GM21390 (cell line): ENCODE results near the gene IGLL5.
"Not testable (repeated sequence)": the region's sequence is repeated elsewhere in the genome, so short reads cannot be mapped to it uniquely, and the experiment has no call there.

ENCODE experiments used
- ATAC-seq: cut with Tn5 transposase; IDR thresholded peaks from one replicate; pipeline ENCODE4 v1.9.1; 2021; ENCODE audit not compliant: unreplicated experiment

IGLL5 gene

DNA sequence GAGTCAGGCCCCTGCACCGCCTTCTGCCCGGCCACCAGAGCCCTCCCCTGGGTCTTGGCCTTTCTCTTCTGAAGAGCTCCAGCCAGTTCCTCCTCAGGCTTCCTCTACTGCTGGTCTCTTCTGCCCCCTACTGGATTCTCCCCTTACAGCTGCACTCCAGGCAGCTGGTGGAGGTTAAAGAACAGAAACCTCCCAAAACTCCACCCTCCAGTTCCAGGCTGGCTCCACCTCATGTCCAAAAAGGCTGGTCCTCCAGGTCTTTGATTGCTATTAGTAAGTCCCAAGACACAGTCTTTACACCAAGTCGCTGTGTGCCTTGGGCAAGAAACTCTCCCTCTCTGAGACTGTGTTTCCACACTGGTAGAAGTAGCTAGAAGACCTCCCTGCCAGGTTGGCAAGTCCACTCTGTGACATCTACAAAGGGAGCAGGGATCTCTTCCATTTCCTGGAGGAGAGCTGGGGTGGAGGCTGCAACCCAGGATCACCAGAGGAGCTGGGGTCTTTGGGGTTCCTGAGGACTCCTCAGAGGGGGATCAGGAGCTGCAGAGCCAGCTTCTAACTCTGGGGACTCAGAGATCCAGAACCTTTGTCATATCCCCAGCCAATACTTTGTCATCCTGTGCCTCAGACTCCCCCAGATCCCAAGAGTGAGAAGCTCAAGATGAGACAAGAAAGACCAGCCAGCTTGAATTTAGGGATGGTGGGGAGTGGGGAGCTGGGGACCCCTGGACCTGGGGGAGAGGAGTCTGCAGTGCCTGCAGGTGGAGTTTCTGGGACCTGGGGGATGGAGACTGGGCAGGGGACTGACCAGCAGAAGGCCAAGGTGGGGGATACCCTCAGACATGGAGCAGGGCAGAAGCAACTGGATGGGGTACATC is 3.4 kb upstream of the IGLL5 start:
- ATAC-seq: no peak

DNA sequence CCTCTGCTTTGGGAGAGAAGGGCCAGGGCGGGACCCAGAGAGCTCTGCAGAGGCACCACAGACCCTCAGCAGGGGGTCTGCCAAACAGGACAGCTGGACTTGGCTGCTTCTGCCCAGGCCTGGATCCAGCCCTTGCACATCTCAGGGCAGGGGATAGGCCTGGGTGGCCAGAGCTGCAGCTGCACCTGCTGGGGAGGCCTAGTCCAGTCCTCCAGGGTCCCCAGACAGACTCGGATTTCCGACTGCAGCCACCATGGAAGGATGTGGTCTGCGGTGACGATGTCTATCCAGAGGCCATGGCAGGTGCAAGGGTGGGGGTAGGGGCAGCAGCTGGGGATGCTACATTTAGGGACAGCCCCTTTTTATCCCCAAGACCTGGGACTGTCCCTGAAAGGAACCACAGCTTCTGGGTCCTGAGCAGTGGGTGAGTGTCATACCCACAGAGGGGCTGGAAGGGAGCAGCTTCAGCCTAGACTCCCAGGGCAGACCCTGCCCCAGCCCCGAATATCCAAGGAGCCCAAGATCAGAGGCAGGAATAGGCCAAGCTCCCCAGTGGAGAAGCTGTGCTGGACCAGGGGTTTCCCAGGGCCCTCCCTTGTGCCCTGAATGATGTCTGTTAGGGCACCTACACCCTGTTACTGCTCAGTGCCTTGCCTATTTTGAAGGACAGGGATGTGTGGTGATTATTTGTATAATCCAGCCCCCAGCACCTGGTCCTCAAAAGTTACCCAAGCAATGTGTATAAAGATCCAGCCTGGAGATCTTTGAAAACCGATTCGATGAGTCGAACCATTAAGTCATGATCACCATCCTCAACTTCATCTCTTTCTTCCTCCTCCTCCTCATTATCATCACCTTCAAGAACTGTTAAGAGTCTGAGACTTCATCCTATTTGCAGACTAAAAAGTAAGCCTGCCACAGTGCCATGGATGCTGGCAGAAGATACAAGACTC is 2.5 kb upstream of the IGLL5 start:
- no peak for ATAC-seq

DNA sequence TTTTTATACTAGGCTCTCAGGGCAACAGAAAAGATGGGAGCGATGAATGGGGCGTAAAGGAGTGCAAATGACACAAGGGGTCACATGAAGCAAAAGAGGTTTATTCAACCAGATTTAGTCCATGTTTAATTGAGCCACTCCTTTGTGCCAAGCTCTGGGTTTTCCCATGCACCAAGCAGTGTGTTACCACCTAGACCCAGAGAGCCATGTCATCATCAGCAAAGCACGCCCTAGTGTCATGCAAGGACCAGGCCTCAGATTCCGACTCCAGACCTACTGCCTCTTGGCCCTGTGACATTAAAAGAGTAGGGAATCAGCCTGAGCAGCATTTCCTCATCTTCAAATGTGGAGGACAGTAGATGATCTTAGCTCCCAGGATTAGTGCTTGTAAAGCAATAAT is 1.1 kb upstream of the IGLL5 start:
- no peak for ATAC-seq

DNA sequence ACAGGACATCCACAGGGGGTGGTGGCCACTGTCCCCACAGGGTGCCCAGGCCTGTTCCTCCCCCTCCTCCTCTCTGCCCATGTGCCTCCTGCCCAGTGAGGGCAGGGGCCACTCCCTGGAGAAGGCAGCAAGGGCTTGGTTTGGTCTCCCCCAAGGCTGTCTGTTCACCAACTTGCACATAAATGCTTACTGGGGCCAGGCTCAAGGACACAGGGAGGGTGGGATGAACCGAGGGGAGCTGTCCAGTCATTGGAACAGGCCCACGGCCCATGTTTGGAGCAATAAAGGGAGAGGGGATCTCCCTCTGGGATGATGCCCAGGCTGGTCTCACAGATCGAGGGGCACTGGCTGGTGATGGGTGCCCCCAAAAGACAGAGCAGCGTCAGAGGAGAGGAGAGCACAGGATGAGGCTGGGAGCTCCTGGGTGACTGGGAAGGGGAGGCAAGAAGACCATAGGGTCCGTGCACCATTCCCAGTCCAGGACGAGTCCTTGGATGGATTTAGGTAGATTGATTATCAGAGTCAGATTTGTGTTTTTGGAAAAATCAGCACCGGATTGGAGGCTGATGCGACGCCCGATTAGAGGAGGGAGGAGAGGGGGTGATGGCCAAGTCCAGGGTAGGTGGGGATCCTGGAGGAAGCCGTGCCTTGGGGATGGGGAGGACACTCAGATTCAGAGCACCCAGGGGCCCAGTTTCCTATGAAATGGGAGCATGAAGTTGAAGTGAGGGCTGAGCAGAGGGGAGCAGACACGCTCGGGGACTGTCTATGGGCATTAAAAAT is 1.1 kb downstream of the IGLL5 start:
- ATAC-seq: no peak

DNA sequence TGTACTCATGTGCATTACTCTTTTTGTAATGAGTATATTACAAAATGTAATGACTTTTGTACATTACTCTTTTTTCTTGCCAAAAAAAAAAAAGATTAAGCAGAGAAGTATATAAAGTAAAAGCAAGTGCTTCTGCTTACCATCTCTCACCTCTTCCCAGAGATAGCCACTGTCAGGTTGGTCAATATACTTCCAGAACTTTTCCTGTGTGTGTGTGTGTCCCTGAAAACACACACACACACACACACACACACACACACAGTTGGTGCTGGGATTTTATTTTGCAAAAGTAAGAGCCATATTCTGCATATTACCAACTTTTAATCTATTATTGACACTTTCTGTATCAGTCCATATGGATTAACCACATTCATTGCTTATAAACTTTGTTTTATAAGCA is 2.5 kb downstream of the IGLL5 start:
- no peak for ATAC-seq

DNA sequence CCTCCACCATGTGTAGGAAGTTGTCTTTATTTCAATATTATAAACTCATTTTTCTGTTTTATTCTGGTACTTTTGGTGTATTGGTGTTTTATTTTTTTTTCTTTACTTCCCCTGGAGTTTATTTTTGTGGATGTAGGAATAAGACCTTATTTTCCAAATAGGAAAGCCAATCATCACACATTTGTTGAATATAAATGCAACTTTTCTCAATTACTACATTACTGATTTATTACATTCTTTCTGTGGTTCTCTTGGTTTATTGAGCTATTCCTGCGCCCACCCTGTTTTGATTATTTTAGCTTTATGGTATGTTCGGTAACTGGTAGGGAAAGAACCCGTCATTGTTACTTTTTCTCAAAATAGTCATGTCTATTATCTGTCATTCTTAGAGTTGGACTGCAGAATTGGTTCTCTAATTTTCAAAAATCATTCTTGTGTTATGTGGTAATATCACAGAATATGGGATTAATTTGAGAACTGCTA is 3.6 kb downstream of the IGLL5 start:
- no peak for ATAC-seq

DNA sequence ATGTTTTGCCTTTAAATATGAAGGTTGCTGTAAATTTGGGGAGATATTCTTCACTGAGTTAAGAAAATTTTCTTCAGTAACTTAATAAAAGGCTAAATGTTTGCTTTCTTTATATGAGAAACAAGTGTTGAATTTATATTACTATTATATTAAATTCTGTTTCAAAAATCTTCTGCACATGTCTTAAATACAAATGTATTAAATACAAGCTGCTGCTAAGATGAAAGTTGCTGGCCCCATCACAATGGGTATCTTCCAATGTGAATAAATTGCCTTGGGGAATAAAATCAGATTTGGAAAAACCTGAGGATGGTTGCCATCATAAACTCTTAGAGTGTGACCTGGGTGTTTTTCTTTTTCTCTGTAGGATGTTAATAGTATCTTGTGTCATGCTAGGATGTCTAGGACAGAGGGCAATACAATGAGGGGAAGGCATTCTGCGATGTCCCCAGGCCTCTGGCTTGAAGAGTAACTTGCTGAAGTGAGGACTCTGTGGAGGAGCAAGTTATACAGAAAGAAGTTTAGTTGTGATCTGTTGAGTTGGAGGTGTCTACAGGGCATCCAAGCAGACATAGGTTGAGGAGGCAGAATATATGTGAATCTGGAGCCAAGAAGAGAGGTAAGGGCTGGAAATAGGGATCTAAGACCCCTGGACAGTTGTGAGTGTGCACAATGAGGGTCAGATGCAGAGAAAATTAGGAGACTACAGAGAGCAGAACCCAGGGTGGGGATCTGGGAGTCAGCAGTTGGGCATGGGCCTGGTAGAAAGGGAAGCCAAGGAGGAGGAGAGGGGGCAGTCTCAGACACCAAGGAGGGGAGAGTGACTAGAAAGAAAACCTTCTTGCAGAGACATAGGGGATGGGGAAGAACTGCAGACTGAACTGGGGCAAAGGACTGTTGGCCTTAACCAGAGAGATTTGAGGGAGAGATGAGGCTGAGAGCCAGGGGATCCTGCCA is 4.8 kb downstream of the IGLL5 start:
- ATAC-seq: no peak

DNA sequence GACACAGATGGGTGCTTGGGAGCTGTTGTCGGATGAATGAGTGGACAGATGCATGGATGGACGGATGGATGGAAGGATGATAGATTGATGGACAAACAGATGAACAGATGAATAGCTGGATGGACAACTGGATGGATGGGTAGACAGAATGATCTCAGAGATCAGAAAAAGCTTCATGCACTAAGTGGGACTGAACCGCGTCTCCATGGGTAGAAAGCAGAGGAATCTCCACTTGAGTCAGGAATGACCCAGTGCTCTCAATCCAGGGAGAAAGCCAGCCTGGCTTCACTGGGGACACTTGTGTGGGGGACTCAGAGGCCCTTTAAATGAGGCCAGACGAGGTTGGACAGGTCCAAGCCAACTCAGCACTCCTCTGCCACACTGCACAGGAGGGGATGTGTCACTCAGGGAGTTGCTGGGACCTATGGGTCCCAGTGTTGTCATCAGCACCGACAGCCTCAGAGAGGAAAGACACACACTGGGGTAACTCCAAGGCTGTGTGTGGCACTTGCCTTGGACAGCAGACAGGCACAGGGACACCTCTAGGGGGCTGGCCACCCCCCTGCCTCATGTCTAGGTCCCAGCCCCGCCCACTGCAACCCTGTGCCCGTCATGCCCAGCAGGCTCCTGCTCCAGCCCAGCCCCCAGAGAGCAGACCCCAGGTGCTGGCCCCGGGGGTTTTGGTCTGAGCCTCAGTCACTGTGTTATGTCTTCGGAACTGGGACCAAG is 5.6 kb downstream of the IGLL5 start:
- ATAC-seq: no peak

DNA sequence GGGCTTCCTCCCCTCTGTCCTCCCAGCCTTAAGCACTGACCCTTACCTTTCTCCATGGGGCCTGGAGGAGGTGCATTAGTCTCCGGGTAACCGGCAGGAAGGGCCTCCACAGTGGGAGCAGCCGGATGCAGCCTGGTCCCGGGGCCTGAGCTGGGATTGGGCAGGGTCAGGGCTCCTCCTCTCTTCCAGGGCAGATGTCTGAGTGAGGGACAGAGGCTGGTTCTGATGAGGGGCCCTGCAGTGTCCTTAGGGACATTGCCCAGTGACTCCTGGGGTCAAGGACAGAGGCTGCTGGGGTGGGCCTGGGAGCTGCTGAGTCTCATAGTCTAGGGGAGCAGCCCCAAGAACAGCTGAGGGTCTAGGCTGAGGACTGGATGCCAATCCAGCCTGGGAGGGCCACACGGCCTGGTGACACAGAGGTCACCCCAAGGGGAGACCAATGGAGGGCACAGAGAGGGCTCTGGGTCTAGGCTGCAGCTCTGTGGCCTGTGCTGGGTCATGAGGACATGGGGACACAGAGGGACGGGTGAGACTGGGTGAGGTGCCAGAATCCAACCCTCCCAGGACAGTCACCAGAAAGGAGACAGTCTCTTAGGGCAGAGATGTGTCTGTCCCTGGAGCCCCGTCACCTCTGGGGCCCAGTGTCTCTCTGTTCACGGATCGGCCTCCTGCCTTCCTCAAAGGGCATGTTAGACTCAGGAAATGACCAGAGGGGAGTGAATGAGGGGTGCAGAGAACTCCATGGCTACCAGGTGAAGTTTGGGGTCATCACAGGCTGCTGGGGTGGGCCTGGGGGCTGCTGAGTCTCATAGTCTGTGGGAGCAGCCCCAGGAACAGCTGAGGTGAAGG is 6.5 kb downstream of the IGLL5 start:
- ATAC-seq: no peak

DNA sequence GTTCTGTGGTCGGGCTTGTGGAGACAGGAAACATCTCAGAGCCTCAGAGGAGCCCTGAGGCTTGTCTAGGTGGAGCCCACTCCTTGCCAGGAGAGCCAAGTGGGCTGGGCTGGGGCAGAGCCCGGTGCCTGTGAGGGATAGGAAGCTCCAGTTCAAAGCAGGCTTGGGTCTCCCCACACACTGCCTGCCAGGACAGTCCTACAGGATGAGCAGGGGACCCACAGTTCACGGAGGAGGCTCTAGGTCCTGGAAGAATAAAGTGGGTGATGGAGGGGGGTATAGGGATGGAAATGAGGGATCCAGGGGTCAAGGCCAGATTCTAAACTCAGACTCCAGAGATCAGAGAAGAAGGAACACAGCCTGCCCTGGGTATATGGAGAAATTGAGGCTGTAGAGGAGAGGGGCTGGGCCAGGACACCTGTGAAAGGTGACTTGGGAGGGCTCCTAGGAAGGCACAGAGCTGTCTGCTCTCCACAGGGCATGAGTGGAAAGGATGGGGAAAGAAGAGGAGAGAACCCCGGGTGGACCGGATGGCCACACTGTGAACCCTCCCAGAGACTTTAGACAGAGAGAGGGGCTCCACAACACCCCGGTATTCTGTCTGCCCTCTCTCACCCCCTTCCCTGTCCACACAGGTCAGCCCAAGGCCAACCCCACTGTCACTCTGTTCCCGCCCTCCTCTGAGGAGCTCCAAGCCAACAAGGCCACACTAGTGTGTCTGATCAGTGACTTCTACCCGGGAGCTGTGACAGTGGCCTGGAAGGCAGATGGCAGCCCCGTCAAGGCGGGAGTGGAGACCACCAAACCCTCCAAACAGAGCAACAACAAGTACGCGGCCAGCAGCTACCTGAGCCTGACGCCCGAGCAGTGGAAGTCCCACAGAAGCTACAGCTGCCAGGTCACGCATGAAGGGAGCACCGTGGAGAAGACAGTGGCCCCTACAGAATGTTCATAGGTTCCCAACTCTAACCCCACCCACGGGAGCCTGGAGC is 7.4 kb downstream of the IGLL5 start:
- no peak for ATAC-seq

DNA sequence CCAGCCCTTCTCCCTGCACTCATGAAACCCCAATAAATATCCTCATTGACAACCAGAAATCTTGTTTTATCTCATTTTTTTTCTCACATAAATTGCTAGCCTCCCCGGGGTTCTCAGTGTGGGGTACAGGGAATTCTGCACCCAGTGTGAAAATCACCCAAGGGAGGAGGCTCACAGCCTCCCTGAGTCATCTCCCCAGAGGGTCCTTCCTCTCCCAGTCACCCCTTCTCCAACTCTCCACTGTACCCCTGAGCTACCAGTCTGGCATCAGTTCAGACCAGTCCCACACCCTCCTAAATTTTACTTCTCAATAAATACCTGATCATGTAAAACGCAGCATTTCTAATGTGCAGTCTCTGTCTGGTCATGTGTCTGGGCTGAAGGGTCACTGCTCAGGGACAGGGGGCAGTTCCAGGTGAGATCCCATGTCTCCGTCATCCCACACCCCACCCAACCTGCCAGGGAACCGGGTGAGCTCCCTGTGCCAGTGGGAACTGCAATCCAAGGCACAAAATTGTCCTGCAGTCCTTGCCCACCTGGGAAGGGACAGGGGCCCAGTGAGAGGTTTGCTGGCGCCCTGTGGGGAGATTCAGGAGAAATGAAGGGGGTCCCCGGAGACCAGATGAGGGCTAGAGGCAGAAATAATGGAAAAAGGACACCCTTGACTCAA is 8.3 kb downstream of the IGLL5 start:
- no peak for ATAC-seq

DNA sequence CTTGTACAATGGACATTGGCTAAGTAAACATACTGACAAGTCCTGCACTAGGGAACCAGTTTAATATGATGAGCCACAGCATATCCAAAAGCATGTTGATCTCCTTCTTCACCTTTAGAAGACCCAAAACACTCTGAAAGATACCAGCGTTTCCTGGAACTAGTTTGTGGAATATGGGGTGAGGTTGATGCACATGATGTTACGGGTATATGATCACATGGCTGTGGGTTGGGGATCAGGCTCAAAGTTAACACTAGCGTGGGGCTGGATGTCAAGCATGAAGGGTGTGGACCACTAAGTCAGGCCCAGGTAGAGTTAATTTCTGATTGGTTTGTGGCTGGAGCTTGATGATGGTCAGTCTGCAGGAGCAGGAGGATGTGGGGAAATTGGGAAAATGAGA is 9.0 kb downstream of the IGLL5 start:
- ATAC-seq: no peak

DNA sequence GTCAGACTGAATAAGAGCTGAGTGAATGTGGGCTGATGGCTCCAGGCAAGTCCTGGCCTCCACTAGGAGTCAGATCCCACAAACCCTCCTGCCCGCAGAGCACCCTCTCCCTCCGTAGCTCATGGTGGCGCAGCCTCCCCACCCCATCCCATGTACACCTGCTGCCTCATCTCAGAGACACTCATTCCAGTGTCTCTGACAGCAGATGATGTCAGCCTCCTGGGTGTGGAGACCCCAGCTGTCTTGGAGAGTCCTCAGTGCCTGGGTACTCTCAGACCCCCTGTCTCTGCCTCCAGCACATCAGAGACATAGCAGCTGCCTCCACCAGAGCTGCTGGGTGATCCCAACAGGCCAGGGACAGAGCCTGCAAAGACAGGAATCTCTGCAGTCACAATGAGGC is 9.5 kb downstream of the IGLL5 start:
- no peak for ATAC-seq

DNA sequence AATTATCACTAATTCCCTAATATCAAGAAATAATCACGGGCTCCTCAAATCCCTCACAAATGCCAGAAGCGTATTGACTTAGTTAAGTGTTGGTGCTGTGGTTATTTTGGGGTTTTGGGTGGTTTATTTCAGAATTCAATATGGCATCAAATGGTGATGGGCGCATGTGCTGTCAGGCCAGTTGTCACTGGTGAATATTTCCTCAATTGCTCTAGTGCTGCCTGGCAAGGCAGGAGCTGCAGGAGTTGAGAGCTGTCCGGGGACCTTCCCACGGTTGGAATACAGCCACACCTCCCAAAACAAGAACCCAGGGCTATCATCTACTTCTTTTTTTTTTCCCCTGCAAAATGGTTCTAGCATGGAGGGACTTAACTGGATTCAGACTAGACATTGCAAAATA is 10.3 kb downstream of the IGLL5 start:
- ATAC-seq: no peak

DNA sequence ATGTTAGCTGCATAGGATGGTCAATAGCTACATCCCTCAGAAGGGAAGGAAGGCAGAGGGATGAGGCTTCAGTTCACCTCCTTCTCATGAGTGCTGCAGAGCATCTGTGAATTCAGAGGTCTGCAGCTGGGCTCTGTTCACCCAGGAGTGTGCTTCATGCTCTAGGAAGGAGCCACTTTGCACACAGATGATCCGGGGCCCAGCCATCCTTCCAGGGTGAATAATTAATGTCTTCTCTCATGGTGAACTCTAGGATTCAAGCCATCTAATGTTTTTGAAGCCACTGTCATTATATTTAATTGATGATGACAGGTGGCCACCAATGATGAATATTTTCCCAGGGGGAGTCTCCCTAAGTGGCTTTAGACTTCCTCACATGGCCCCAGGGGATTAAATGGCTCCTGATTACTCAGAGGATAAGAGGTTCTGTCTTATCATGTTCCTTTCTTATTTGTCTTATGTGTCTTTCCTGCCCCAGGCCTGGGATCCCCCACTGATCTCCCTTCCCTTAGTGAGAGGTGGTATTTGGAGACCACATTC is 10.9 kb downstream of the IGLL5 start:
- not testable (repeated sequence) for ATAC-seq

DNA sequence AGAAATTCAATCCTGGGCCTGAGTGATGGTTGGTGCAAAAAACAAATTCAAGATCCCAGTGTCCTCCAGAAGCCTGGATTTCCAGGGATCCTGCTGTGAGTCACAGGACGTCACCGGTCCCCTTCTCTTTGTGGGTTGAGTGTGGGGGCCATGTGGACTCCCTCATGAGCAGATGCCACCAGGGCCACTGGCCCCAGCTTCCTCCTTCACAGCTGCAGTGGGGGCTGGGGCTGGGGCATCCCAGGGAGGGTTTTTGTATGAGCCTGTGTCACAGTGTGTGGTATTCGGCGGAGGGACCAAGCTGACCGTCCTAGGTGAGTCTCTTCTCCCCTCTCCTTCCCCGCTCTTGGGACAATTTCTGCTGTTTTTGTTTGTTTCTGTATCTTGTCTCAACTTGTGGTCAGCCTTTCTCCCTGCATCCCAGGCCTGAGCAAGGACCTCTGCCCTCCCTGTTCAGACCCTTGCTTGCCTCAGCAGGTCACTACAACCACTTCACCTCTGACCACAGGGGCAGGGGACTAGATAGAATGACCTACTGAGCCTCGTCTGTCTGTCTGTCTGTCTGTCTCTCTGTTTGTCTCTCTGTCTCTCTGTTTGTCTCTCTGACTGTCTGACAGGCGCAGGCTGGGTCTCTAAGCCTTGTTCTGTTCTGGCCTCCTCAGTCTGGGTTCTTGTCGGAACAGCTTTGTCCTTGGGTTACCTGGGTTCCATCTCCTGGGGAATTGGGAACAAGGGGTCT is 11.9 kb downstream of the IGLL5 start:
- ATAC-seq: not testable (repeated sequence)
